H9 (cell line): Measurements from ENCODE around the gene CKB. TPM values are rescaled to one million over a fixed set of nuclear protein-coding genes. Genes with fewer than 3 reads are reported as not detected.

Source experiments
- DNase-seq: peaks from one replicate; pipeline ENCODE4 v3.0.0-alpha.2; 2017
- H2AFZ ChIP-seq: one replicate; pipeline ENCODE4 v1.6.1; 2013; ENCODE audit warnings: mild to moderate bottlenecking, low read length, control low read depth, moderate library complexity
- H2AK5ac ChIP-seq: 2 replicates; pipeline ENCODE4 v1.6.1; 2013; ENCODE audit warnings: low read length, control low read depth, mixed read lengths; ENCODE audit not compliant: insufficient read length
- H2BK120ac ChIP-seq: one replicate; pipeline ENCODE4 v1.6.1; 2013; ENCODE audit warnings: low read depth, mild to moderate bottlenecking, low read length, control low read depth, inconsistent platforms; ENCODE audit not compliant: poor library complexity, severe bottlenecking
- H2BK12ac ChIP-seq: 2 replicates; pipeline ENCODE4 v1.6.1; 2013; ENCODE audit warnings: low read length, control low read depth, mixed read lengths, low read depth; ENCODE audit not compliant: insufficient read length
- H2BK15ac ChIP-seq: 2 replicates; pipeline ENCODE4 v1.6.1; 2013; ENCODE audit warnings: low read depth, low read length, control low read depth
- H2BK20ac ChIP-seq: one replicate; pipeline ENCODE4 v1.6.1; 2013; ENCODE audit warnings: low read depth, mild to moderate bottlenecking, low read length, control low read depth, inconsistent platforms; ENCODE audit not compliant: poor library complexity, severe bottlenecking
- H2BK5ac ChIP-seq: 2 replicates; pipeline ENCODE4 v1.6.1; 2013; ENCODE audit warnings: low read length, control low read depth, mixed read lengths; ENCODE audit not compliant: insufficient read length
- H3K14ac ChIP-seq: 2 replicates; pipeline ENCODE4 v1.6.1; 2013; ENCODE audit warnings: low read length, control low read depth; ENCODE audit not compliant: insufficient read depth
- H3K18ac ChIP-seq: 2 replicates; pipeline ENCODE4 v1.6.1; 2013; ENCODE audit warnings: low read depth, mild to moderate bottlenecking, mixed read lengths, low read length, control low read depth; ENCODE audit not compliant: insufficient read length
- H3K23ac ChIP-seq: 2 replicates; pipeline ENCODE4 v1.6.1; 2013; ENCODE audit warnings: low read length, control low read depth, mixed read lengths, low read depth; ENCODE audit not compliant: insufficient read length
- H3K23me2 ChIP-seq: 2 replicates; pipeline ENCODE4 v1.6.1; 2013; ENCODE audit warnings: low read depth, mild to moderate bottlenecking, mixed read lengths, low read length, control low read depth; ENCODE audit not compliant: insufficient read length, poor library complexity, severe bottlenecking
- H3K27ac ChIP-seq: 2 replicates; pipeline ENCODE4 v1.5.1; 2013; ENCODE audit warnings: low read length, control low read depth, mixed read lengths, low read depth; ENCODE audit not compliant: insufficient read length
- H3K27me3 ChIP-seq: 2 replicates; pipeline ENCODE4 v1.6.1; 2013; ENCODE audit warnings: low read length, control low read depth, inconsistent platforms; ENCODE audit not compliant: insufficient read depth
- H3K4ac ChIP-seq: 2 replicates; pipeline ENCODE4 v1.6.1; 2013; ENCODE audit warnings: low read depth, mild to moderate bottlenecking, control low read depth, inconsistent platforms, low read length, moderate library complexity
- H3K4me1 ChIP-seq: 2 replicates; pipeline ENCODE4 v1.6.1; 2013; ENCODE audit warnings: low read length, control low read depth, inconsistent platforms; ENCODE audit not compliant: insufficient read depth
- H3K4me2 ChIP-seq: 2 replicates; pipeline ENCODE4 v1.6.1; 2013; ENCODE audit warnings: low read length, control low read depth, mixed read lengths; ENCODE audit not compliant: insufficient read length, insufficient read depth
- H3K56ac ChIP-seq: 2 replicates; pipeline ENCODE4 v1.6.1; 2013; ENCODE audit warnings: low read depth, mild to moderate bottlenecking, mixed read lengths, low read length, control low read depth; ENCODE audit not compliant: insufficient read length
- H3K79me1 ChIP-seq: 2 replicates; pipeline ENCODE4 v1.6.1; 2013; ENCODE audit warnings: low read depth, mild to moderate bottlenecking, moderate library complexity, low read length, control low read depth, inconsistent platforms; ENCODE audit not compliant: insufficient read depth, poor library complexity, severe bottlenecking
- H3K79me2 ChIP-seq: 2 replicates; pipeline ENCODE4 v1.6.1; 2013; ENCODE audit warnings: low read length, control low read depth, inconsistent platforms; ENCODE audit not compliant: insufficient read depth
- H3K9ac ChIP-seq: 2 replicates; pipeline ENCODE4 v1.6.1; 2013; ENCODE audit warnings: low read length, control low read depth, mixed read lengths; ENCODE audit not compliant: insufficient read length; ENCODE audit errors: extremely low read depth
- H3K9me3 ChIP-seq: one replicate; pipeline ENCODE4 v1.6.1; 2013; ENCODE audit warnings: low read depth, low read length, inconsistent platforms; ENCODE audit not compliant: control insufficient read depth
- H3T11ph ChIP-seq: one replicate; pipeline ENCODE4 v1.6.1; 2013; ENCODE audit warnings: mild to moderate bottlenecking, low read length, control low read depth, inconsistent platforms
- H4K20me1 ChIP-seq: one replicate; pipeline ENCODE4 v1.6.1; 2013; ENCODE audit not compliant: control insufficient read depth, insufficient read length, insufficient read depth
- H4K5ac ChIP-seq: 2 replicates; pipeline ENCODE4 v1.6.1; 2013; ENCODE audit warnings: low read depth, mild to moderate bottlenecking, mixed read lengths, low read length, control low read depth; ENCODE audit not compliant: insufficient read length
- H4K8ac ChIP-seq: replicated peaks from 2 replicates; pipeline ENCODE4 v1.6.1; 2013; ENCODE audit warnings: low read length, control low read depth, mixed read lengths, low read depth; ENCODE audit not compliant: insufficient read length
- H4K91ac ChIP-seq: 2 replicates; pipeline ENCODE4 v1.6.1; 2013; ENCODE audit warnings: low read depth, mild to moderate bottlenecking, moderate library complexity, mixed read lengths, low read length, control low read depth; ENCODE audit not compliant: insufficient read length
- H3K27ac Mint-ChIP-seq, 3 experiments: 2 replicates in 2 of 3; 3 replicates in 1 of 3; pipeline ENCODE4 v1.8.0; 2020 to 2021; ENCODE audit warnings: mixed read lengths in 3 of 3, mild to moderate bottlenecking in 1 of 3, moderate library complexity in 1 of 3
- H3K27me3 Mint-ChIP-seq: 2 replicates; pipeline ENCODE4 v1.8.0; 2021; ENCODE audit warnings: low read depth, mild to moderate bottlenecking, moderate library complexity, mixed read lengths
- H3K36me3 Mint-ChIP-seq, 3 experiments: 2 replicates in 2 of 3; 3 replicates in 1 of 3; pipeline ENCODE4 v1.8.0; 2020 to 2021; ENCODE audit warnings: low read depth in 3 of 3, mixed read lengths in 3 of 3; ENCODE audit not compliant: insufficient read depth in 1 of 3
- H3K4me1 Mint-ChIP-seq, 2 experiments: 2 replicates each; pipeline ENCODE4 v1.8.0; 2020; ENCODE audit warnings: mixed read lengths in 2 of 2
- H3K4me3 Mint-ChIP-seq, 2 experiments: 2 replicates in 1 of 2; 3 replicates in 1 of 2; pipeline ENCODE4 v1.8.0; 2020 to 2021; ENCODE audit warnings: mild to moderate bottlenecking in 2 of 2, mixed read lengths in 2 of 2, moderate library complexity in 1 of 2
- H3K9me3 Mint-ChIP-seq, 2 experiments: 2 replicates in 1 of 2; 3 replicates in 1 of 2; pipeline ENCODE4 v1.8.0; 2020; ENCODE audit warnings: mild to moderate bottlenecking in 2 of 2, mixed read lengths in 2 of 2, moderate library complexity in 1 of 2
- WGBS: extraction: QIAGEN DNeasy Blood & Tissue Kit; methylation state at CpG from one replicate; pipeline ENCODE4 v1.1.7; 2013; ENCODE audit warnings: missing lambda C conversion rate, low lambda C conversion rate, mixed read lengths; ENCODE audit not compliant: insufficient read length; ENCODE audit errors: extremely low coverage; 5-methylcytosine and 5-hydroxymethylcytosine counted together
- total RNA-seq: library from RNA; stranded (reverse); gene quantifications from 2 replicates; pipeline ENCODE4 v1.2.1, GENCODE V29; 2021
- TF ChIP-seq, protein P1 (sequence below): fragments of 200-600 bp; sonication (generic); conservative IDR thresholded peaks from 3 replicates; pipeline ENCODE4 v1.8.0; 2021; ENCODE audit warnings: antibody characterized with exemption, mild to moderate bottlenecking

CKB gene
- total RNA-seq, 1 experiment from 2014 or later = 517 TPM

DNA sequence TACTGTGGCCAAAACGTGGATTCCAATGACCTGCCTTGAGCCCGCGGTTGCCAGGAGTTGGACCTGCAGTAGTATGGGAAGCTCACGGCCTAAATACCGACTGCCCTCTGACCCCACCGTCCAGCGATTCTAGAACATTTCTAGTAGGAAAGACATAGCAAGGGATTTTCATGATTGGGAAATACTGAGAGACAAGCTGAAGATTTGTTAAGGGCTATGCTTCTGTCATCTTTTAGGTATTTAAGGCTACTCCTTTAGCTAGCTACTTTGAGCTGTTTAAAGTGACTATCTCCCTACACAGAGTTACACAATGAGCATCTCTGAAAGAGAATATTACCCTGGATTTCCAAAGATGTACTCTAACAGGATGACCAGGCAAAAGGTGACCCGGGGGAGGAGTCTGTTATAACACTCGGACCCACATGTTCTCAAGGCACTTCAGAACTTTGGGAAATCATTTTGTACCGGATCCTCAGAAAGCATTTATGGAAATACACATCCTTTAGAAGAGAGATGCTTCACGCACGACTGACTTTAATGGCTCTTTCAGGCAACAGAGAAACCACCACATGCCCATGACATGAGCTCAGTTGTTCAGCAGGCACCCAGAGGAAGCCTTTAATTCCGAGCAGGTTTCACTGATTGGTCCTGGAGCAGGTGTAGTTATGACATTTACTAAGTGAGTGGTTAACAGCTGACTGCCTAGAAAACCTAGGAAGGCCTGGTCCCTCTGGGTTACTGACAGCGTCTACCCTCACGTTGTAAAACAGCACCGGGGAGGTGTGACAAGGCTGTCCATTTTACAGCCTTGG, 35.6 kb upstream of the CKB start:
- H2BK15ac ChIP-seq = no peak overlapping the region
- H2BK12ac ChIP-seq = no peak overlapping the region
- no peak for DNase-seq
- no CpG with 5 or more reads among the region's 16 CpGs for WGBS
- no peak overlapping the region for H3K4ac ChIP-seq
- TF ChIP-seq, protein P1, sequence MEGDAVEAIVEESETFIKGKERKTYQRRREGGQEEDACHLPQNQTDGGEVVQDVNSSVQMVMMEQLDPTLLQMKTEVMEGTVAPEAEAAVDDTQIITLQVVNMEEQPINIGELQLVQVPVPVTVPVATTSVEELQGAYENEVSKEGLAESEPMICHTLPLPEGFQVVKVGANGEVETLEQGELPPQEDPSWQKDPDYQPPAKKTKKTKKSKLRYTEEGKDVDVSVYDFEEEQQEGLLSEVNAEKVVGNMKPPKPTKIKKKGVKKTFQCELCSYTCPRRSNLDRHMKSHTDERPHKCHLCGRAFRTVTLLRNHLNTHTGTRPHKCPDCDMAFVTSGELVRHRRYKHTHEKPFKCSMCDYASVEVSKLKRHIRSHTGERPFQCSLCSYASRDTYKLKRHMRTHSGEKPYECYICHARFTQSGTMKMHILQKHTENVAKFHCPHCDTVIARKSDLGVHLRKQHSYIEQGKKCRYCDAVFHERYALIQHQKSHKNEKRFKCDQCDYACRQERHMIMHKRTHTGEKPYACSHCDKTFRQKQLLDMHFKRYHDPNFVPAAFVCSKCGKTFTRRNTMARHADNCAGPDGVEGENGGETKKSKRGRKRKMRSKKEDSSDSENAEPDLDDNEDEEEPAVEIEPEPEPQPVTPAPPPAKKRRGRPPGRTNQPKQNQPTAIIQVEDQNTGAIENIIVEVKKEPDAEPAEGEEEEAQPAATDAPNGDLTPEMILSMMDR = no peak
- H3K79me2 ChIP-seq = peaks cover 17% of the 10 kb centered on the region; the same call in 1 of the 2 replicates
- H4K20me1 ChIP-seq = no peaks in the 10 kb centered on the region
- no peak overlapping the region for H3K27ac ChIP-seq
- no peak overlapping the region for H3K56ac ChIP-seq
- no peak overlapping the region for H2BK20ac ChIP-seq
- H4K8ac ChIP-seq = no peak overlapping the region
- no peak overlapping the region for H2AFZ ChIP-seq
- H3K36me3 Mint-ChIP-seq = peaks cover 17 to 32% (median 24%) of the 10 kb centered on the region in 3 experiments
- H4K5ac ChIP-seq = no peak overlapping the region
- H2BK5ac ChIP-seq = no peak overlapping the region
- no peaks in the 10 kb centered on the region for H3K9me3 Mint-ChIP-seq
- H3K23me2 ChIP-seq = peaks cover 9% of the 10 kb centered on the region
- H3K4me1 ChIP-seq = no peaks in the 10 kb centered on the region
- H4K91ac ChIP-seq = no peak overlapping the region
- H3K4me1 Mint-ChIP-seq = peaks cover 13 to 17% of the 10 kb centered on the region in 2 experiments
- no peaks in the 10 kb centered on the region for H3K27me3 Mint-ChIP-seq
- no peaks in the 10 kb centered on the region for H3K9me3 ChIP-seq
- H3K4me3 Mint-ChIP-seq = no peak overlapping the region
- no peak overlapping the region for H3K9ac ChIP-seq
- peak overlapping the region in 2 of 3 experiments; percentile 66 to 91; a peak in 2 of 7 replicates for H3K27ac Mint-ChIP-seq
- no peaks in the 10 kb centered on the region for H3K27me3 ChIP-seq
- no peak overlapping the region for H3T11ph ChIP-seq
- H3K79me1 ChIP-seq = peaks cover 10% of the 10 kb centered on the region
- no peak overlapping the region for H3K23ac ChIP-seq
- no peak overlapping the region for H2BK120ac ChIP-seq
- H3K18ac ChIP-seq = no peak overlapping the region
- H3K14ac ChIP-seq = no peak overlapping the region
- no peak overlapping the region for H3K4me2 ChIP-seq
- H2AK5ac ChIP-seq = no peak overlapping the region
